Measurements from ENCODE around the gene DNAJC22. TPM values are rescaled to one million over a fixed set of nuclear protein-coding genes. Genes with fewer than 3 reads are reported as not detected.

The DNAJC22 gene
- total and polyA plus RNA-seq, 9 of the 15 experiments (the other 6 are each of a cell fraction or from before 2014, with no cell fraction given) = 0.10 to 1.2 (median 0.47) TPM

GRCh38 chr12:49334226-49334625 lies 12.5 kb upstream of the DNAJC22 start:
- Histone ChIP-seq H4K20me1 (replicated peaks; ENCODE audit: control insufficient read depth, insufficient read depth, low read length) (no peaks in the 10 kb centered on the region), H3K9me3 (replicated peaks; ENCODE audit: control insufficient read depth, insufficient read depth, low read depth, low read length) (no peaks in the 10 kb centered on the region), H3K27ac (ENCODE audit: extremely low read depth, low read depth, low read length) (no peak overlapping the region), H3K9me1 (ENCODE audit: control insufficient read depth, insufficient read depth, low read length) (peaks cover 3% of the 10 kb centered on the region), H3K4me2 (ENCODE audit: insufficient read depth, low read length) (no peak overlapping the region), H3K27me3 (ENCODE audit: control insufficient read depth in 2 of 2, insufficient read depth in 2 of 2, low read length in 2 of 2) (no peaks in the 10 kb centered on the region), H2AFZ (ENCODE audit: low read depth, low read length) (no peak overlapping the region), H3K4me1 (replicated peaks in 1 of 2; ENCODE audit: control insufficient read depth in 2 of 2, insufficient read depth in 2 of 2, low read length in 2 of 2) (peaks cover 11 to 41% of the 10 kb centered on the region in 2 experiments), H3K4me3 (no peak overlapping the region), H3K36me3 (ENCODE audit: control insufficient read depth, insufficient read depth, low read length) (peaks cover 27% of the 10 kb centered on the region; the same call in 2 of the 3 replicates), H3K79me2 (ENCODE audit: control insufficient read depth, insufficient read depth, low read length) (no peaks in the 10 kb centered on the region), H3K9ac (ENCODE audit: insufficient read depth in 1 of 2, low read depth in 2 of 2, low read length in 2 of 2) (no peak overlapping the region)
- FAIRE-seq = no peak
- WGBS (ENCODE audit: insufficient coverage, low coverage, missing lambda C conversion rate) = 88% methylated on average over 11 of the region's 19 CpGs
- ChIA-PET CTCF (ENCODE audit: low intra/inter-chr PET ratio) (interaction anchor here (0.7 to 1.3 kb wide), 2 partner anchors 8 to 46 kb away, joined by 3 to 4 read pairs; no protein-coding TSS in a partner anchor), POLR2A (interaction anchor here (0.7 to 1.4 kb wide), 6 partner anchors 8 to 67 kb away, joined by 3 to 10 read pairs (median 4); partner anchors contain the start of gene TROAP)
- no peak for DNase-seq (ENCODE audit: extremely low read depth in 1 of 4, low spot score in 3 of 4)
- no TSS peak for BruUV-seq (replicated peaks)
- TF ChIP-seq CGGBP1 (CRISPR knock-in tag; IDR thresholded peaks at IDR 0.05) (no peak), POLR2G (IDR thresholded peaks at IDR 0.05; ENCODE audit: low read depth, low read length) (0 out of 2 replicates have a peak, but pooled peaks have one; percentile 36)
- intact Hi-C loops (cut with micrococcal nuclease) (no loop called here), in situ Hi-C loops (cut with MboI) (no loop called here)
- ATAC-seq = no peak

- POLR2A ChIA-PET = interaction anchor here (0.7 to 1.4 kb wide), 5 partner anchors 8 to 68 kb away, joined by 3 to 10 read pairs (median 4); partner anchors contain the start of gene TROAP
- BruUV-seq (replicated peaks) = no TSS peak
- 71% methylated on average over 10 of the region's 12 CpGs for WGBS (ENCODE audit: insufficient coverage, low coverage, missing lambda C conversion rate)
- intact Hi-C loops (cut with micrococcal nuclease) = no loop called here
- ATAC-seq = no peak
- in situ Hi-C loops (cut with MboI) = loop anchor here (5.0 kb wide), 1 partner anchor 47 kb away; no protein-coding TSS in a partner anchor
- H3K36me3 ChIP-seq (ENCODE audit: control insufficient read depth, insufficient read depth, low read length) = peaks cover 23% of the 10 kb centered on the region; the same call in 2 of the 3 replicates
- H3K27ac ChIP-seq (ENCODE audit: extremely low read depth, low read depth, low read length) = no peak overlapping the region
- CTCF ChIA-PET (ENCODE audit: low intra/inter-chr PET ratio) = interaction anchor here (0.7 to 3.8 kb wide), 2 partner anchors 8 to 45 kb away, joined by 3 to 27 read pairs; no protein-coding TSS in a partner anchor
- no peak overlapping the region for H3K4me3 ChIP-seq
- H3K4me2 ChIP-seq (ENCODE audit: insufficient read depth, low read length) = no peak overlapping the region
- FAIRE-seq = no peak
- no peak overlapping the region for H2AFZ ChIP-seq (ENCODE audit: low read depth, low read length)
- no peaks in the 10 kb centered on the region for H3K79me2 ChIP-seq (ENCODE audit: control insufficient read depth, insufficient read depth, low read length)
- DNase-seq (ENCODE audit: extremely low read depth in 1 of 4, low spot score in 3 of 4) = no peak
- no peak overlapping the region for H3K9ac ChIP-seq (ENCODE audit: insufficient read depth in 1 of 2, low read depth in 2 of 2, low read length in 2 of 2)
- H4K20me1 ChIP-seq (replicated peaks; ENCODE audit: control insufficient read depth, insufficient read depth, low read length) = no peaks in the 10 kb centered on the region
- peaks cover 3% of the 10 kb centered on the region for H3K9me1 ChIP-seq (ENCODE audit: control insufficient read depth, insufficient read depth, low read length)
- H3K27me3 ChIP-seq (ENCODE audit: control insufficient read depth in 2 of 2, insufficient read depth in 2 of 2, low read length in 2 of 2) = no peaks in the 10 kb centered on the region
- H3K9me3 ChIP-seq (replicated peaks; ENCODE audit: control insufficient read depth, insufficient read depth, low read depth, low read length) = no peaks in the 10 kb centered on the region
- peaks cover 11 to 45% of the 10 kb centered on the region in 2 experiments for H3K4me1 ChIP-seq (replicated peaks in 1 of 2; ENCODE audit: control insufficient read depth in 2 of 2, insufficient read depth in 2 of 2, low read length in 2 of 2)
- TF ChIP-seq HNRNPUL1 (IDR thresholded peaks at IDR 0.05; ENCODE audit: low read length) (no peak), MBD2 (IDR thresholded peaks at IDR 0.05; ENCODE audit: borderline replicate concordance, low read depth) (no peak), ELK1 (CRISPR knock-in tag; IDR thresholded peaks at IDR 0.05) (no peak), ZNF277 (CRISPR knock-in tag; IDR thresholded peaks at IDR 0.05; ENCODE audit: borderline replicate concordance) (no peak), ZBTB12 (CRISPR knock-in tag; IDR thresholded peaks at IDR 0.05) (no peak), ZNF217 (CRISPR knock-in tag; IDR thresholded peaks at IDR 0.05) (no peak), ZNF384 (IDR thresholded peaks at IDR 0.05; ENCODE audit: low read depth, low read length) (no peak), NELFE (IDR thresholded peaks at IDR 0.05; ENCODE audit: insufficient read depth, insufficient read length) (no peak), RBFOX2 (IDR thresholded peaks at IDR 0.05; ENCODE audit: low read depth, low read length) (no peak)
Measured at GRCh38 chr12:49334681-49335080, 12.0 kb upstream of the DNAJC22 start.
